Amniotic epithelial cell (primary cell): ENCODE results near the gene DNAJA2.
"Not testable (repeated sequence)": the region's sequence is repeated elsewhere in the genome, so short reads cannot be mapped to it uniquely, and the experiment has no call there.

Experiments
- DNase-seq: peaks from one replicate; pipeline ENCODE4 v3.0.0-alpha.2; 2010; ENCODE audit warnings: low read depth

The DNAJA2 gene

DNA sequence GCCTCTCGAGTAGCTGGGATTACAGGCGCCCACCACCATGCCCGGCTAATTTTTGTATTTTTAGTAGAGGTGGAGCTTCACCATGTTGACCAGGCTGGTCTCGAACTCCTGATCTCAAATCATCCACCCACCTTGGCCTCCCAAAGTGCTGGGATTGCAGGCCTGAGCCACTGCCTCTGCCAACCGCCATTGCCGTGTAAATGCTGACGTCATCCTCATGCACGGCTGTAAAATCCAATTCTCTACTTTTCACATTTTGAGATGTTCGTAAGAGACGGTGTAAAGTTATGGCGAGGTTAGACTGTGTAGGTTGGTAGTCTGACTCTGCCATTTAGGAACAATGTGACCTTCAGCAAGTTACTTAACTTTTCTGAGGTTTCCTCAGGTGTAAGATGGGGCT is 1.7 kb upstream of the DNAJA2 start:
- DNase-seq: no peak

- peak; percentile 24 for DNase-seq
These were observed 878 bp upstream of the DNAJA2 start for GRCh38 chr16:46974352-46974751.

GRCh38 chr16:46973996-46974324 is 486 bp upstream of the DNAJA2 start:
- no peak for DNase-seq

DNA sequence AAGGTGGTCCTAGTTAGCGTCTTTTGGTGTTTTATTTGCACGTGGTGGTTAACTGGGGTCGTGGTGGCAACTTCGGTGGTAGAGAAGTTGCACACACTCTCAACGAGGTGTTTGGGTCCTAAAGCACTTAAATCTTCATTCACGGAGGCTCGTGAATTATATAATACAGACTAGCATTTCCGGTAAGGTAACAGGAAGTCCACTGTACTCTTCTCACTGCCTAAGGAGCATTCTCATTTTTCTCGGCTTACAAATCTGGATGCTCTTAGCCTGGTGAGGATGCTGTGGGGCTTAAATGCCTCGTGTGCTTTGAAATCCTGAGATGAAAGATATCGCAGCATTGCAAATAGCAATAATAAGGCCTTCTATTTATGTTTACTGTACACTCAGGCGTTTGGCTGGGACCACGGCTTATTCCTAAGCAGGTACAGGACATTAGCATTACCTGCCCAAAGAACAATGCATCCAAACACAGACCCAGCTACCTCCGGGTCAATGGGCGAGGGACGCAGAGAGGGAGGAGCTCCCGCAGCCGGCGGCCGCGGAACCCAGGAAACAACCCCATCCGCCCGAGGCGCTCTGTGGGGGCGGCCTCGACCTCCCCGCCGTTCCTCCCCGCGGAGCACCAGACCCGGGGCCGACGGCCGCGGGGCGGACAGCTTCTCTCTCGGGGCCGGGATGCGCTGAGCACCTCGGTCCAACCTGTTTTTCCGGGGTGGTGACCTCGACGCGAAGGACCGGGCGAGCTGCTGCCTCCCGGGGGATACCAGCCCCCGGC is 856 bp downstream of the DNAJA2 start:
- peak; percentile 33 for DNase-seq

- no peak for DNase-seq
These were observed 2.2 kb downstream of the DNAJA2 start for GRCh38 chr16:46971271-46971670.

DNA sequence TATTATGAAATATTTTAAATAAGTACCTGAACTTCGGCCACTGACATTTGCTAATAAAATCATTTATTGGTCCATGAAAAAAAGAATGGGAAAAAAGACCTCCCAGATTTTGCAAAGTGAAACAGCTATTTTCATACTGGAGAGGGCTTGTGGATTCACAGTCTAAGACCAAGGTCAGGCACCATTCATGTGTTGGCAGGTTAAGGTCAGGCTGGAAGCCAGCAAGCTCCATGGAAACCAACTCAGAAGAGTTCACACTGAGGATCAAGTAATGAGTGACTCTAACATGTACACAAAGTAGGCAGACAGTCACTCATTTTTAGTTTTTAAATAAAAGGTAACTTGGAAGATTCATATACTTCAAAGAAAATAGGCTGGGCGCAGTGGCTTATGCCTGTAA is 3.4 kb downstream of the DNAJA2 start:
- peak; percentile 20 for DNase-seq

- no peak for DNase-seq
These were observed 5.4 kb downstream of the DNAJA2 start for GRCh38 chr16:46968063-46968435.

DNA sequence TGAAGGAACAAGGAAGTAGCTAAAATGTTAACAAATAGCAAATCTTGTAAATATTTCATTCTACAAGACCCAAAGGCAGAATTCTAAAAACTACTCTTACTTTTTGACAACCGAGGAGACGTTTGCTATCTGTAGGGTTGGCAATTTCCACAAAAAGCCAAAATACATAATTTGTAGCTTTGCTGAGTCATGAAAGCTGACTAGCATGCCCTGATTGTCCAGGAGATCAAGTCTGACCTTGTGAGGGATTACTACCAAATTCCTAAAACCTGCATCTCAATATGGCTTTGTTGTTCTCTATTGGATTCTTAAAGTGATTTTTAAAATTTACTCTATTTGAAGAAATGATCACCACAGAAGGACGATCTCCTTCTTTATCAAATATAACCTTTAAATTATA is 10.8 kb downstream of the DNAJA2 start:
- DNase-seq: peak; percentile 47

DNA sequence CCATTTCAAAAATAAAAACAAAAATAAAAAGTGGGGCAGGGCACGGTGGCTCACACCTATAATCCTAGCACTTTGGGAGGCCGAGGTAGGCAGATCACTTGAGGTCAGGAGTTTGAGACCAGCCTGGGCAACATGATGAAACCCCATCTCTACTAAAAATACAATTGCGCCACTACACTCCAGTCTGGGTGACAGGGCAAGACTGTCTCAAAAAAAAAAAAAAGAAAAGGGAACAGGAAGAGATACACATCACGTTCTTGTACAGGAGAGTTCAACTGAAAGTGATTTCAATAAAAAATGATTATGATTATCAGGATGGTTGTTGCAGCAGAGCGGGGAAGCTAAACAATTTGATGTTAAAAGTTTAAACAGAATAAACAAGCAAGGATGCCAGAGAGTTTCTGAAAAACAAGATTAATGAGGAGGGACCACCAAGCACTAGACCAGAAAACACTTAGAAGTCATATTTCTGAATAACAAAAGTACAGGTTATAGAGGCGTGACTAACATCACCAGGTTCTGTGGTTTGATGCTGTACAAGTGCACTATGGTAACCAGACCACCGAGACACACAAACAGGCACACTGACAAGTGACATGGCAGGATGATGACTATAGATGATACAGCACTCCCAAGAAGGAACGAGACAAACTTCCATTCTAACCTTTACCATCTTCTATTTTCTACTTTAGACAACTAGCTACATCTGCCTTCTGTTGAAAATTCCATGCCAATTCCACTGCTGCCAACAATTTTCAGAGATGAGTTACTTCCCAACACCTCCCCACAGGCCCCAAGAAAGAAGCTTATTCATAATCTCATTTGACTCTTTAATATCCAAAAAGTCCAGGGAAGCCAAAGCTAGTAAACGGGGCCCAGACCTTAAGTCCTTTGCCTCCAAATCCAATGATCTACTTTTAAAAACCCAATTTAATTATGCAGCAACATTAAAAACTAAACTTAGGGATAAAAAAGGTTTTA is 11.8 kb downstream of the DNAJA2 start:
- DNase-seq: no peak

GRCh38 chr16:46954562-46954961 is 18.9 kb downstream of the DNAJA2 start:
- DNase-seq: no peak

- DNase-seq: no peak
These were observed 23.5 kb downstream of the DNAJA2 start for GRCh38 chr16:46950009-46950408.

DNA sequence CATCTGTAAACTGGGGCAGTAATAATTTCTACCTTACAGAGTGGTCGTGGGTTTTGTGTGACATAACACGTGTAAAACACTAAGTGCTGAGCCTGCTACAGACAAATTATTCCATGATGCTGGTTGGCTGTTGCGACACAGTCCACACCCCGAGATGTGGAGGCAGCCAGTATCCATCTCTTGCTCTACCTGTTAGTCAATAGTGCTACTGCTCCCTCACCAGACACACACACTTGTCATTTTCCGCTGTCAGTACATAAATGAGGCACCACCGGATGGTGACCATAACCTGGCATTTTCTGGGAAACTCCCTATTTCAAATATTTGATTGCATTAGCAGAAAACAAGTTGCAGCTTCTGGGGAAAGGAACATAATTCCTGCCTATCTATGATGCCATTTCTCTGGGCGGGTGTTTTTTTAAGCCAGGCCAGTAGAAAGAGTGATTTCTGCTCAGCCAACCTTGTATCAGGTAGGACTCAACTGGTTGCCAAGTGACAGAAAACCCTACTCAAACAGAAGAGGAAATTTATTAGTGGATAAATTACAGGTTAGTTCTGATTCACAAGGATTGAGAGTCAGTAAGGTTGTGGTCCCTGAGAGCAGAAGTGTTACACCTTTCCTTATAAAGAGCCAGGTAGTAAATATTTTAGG is 24.1 kb downstream of the DNAJA2 start:
- no peak for DNase-seq

- DNase-seq: no peak
These were observed 24.8 kb downstream of the DNAJA2 start for GRCh38 chr16:46948548-46949166.

- peak; percentile 34 for DNase-seq
These were observed 25.4 kb downstream of the DNAJA2 start for GRCh38 chr16:46947900-46948547.

DNA sequence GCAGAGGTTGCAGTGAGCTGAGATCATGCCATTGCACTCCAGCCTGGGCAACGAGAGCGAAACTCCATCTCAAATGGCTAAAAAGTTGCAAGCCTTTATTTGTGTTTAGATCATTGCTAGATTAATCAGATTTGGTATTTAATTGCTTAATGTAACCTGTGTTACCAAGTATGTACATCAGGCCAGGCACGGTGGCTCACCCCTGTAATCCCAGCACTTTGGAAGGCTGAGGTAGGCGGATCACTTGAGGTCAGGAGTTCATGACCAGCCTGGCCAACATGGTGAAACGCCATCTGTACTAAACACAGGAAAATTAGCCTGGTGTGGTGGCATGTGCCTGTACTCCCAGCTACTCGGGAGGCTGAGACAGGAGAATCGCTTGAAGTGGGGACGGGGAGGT is 28.8 kb downstream of the DNAJA2 start:
- DNase-seq: not testable (repeated sequence)

- DNase-seq: no peak
These were observed 35.9 kb downstream of the DNAJA2 start for GRCh38 chr16:46937536-46937935.

DNA sequence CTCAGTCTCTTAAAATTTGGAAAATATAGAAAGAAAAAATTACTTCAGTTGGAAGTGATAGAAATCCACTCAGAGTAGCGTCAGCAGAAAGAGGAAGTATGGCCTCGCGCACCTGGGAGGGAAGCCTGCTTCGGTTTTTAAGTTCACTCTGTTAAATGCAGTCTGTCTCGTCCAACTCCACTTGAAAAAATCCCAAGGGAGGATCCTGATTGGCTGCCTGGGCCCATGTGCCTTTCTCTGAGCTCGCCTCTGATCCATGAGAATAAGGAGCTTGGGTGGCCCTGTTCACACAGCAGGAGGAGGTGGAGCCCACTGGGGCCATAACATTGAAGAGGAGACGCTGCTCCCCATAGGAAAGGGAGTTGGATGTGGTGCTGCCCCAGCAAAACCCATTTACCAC is 40.7 kb downstream of the DNAJA2 start:
- no peak for DNase-seq

DNA sequence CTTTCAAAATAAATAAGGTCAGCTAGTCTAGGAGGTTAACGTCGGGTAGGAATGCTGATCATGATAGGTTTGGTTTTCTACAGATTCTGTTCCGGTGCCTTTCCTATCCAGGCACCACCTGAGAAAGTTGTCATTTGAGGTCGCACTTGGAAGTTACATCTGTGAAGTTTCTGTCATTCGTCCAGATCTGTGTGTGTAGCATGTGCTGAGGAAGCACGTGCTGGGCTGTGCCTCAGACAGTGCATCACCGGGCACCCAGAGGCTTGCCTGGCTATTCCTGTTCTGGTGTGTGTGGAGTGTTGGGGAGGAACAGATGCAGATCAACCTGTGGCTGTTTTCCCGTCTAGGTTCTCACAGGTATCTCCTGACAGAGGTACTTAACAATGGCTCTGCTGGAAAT is 42.6 kb downstream of the DNAJA2 start:
- no peak for DNase-seq

DNA sequence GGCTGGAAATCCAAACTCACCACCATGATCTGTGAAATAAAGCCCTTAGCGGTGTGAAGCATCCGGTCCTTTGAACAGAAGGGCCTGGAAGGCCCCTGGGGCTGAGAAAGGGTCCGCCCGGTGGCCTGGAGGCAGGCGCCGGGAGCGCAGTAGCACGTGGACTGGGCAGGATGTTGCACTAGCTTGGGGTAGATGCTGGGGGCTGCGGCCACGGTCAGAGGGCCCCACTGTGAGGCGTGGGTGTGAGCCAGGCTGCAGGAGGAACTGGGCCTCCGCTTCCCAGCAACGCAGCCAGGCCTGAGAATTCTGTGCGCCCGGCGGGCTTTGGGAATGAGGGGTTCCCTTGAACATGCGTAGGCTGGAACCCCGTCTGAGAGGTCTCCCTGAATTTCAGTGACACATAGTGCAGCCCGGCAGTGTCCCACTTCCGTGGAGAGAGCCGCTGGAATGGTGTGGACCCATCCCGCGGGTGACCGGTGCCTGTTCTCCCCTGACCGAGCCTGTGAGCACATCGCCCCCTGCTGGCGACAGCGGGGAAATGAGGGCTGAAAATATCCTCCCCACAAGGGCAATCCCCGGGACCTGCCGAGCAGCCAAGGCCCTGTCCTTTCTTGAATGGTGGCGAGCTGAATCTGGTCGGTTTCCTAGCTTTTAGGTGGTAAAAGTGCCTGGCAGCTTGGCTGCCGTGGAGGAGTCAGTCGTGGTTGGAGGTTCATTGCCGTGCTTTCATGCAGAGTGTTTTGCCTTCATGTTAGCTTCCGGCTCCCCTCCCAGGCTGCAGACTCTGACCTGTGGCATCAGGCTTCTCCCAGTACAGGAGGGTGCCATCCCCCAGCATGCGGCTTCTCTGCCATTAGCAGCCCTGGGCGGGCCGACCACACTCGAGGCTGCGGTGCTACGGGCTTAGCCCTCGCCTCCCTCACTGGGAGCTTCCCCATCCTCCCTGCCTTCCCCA is 43.8 kb downstream of the DNAJA2 start:
- peak; percentile 36 for DNase-seq

GRCh38 chr16:46928811-46929210 is 44.7 kb downstream of the DNAJA2 start:
- DNase-seq: no peak

DNA sequence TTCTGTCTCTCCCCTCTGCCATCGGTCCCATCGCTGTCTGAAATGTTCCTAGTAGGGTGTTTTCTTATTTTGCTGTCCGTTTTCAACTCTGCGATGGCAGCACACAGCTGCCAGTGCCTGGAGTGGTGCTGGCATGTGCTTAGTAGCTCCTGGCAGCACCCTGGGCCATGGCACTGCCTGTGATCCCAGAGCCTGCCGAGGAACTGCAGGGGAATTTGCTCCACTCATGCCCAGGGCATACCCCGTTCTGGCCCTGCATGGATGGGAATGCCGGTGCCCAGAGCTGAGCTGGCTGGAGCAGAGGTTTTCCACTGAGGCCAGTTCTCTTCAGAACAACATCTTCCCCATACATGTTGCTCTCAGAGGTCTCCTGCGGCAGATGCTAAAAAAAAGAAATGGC is 46.2 kb downstream of the DNAJA2 start:
- no peak for DNase-seq
